GM23338 (cell line): ENCODE measurements around the gene PIBF1. TPM values are rescaled to one million over a fixed set of nuclear protein-coding genes. Genes with fewer than 3 reads are reported as not detected.

Experiments used
- ATAC-seq: fragments of 200-7000 bp; cut with Tn5 transposase; 3 replicates; pipeline ENCODE4 v1.9.1; 2020
- DNase-seq: peaks from one replicate; pipeline ENCODE4 v3.0.0-alpha.2; 2015; ENCODE audit warnings: low spot score
- H2AFZ ChIP-seq: fragments of 200-600 bp; sonication (generic); 2 replicates; pipeline ENCODE4 v1.8.0; 2016; ENCODE audit warnings: antibody characterized with exemption, mild to moderate bottlenecking, moderate library complexity
- H3F3A ChIP-seq: fragments of 200-600 bp; sonication (generic); replicated peaks from 2 replicates; pipeline ENCODE4 v1.8.0; 2017; ENCODE audit warnings: antibody characterized with exemption, mixed run types, low read depth
- H3K27ac ChIP-seq: fragments of 200-600 bp; sonication (generic); 2 replicates; pipeline ENCODE4 v1.6.1; 2016; ENCODE audit warnings: low read depth
- H3K27me3 ChIP-seq: fragments of 200-600 bp; sonication (generic); 2 replicates; pipeline ENCODE4 v1.8.0; 2016; ENCODE audit warnings: mild to moderate bottlenecking, mixed run types, moderate library complexity; ENCODE audit not compliant: insufficient read depth
- H3K36me3 ChIP-seq: fragments of 200-600 bp; sonication (generic); 2 replicates; pipeline ENCODE4 v1.8.0; 2016; ENCODE audit warnings: mild to moderate bottlenecking; ENCODE audit not compliant: insufficient read depth
- H3K4me1 ChIP-seq: fragments of 200-600 bp; sonication (generic); 2 replicates; pipeline ENCODE4 v1.8.0; 2016; ENCODE audit warnings: mild to moderate bottlenecking, moderate library complexity; ENCODE audit not compliant: insufficient read depth
- H3K4me2 ChIP-seq: fragments of 200-600 bp; sonication (generic); 2 replicates; pipeline ENCODE4 v1.7.1; 2017; ENCODE audit warnings: mixed run types
- H3K4me3 ChIP-seq: fragments of 200-600 bp; sonication (generic); 2 replicates; pipeline ENCODE4 v1.6.1; 2016; ENCODE audit warnings: mixed run types
- H3K79me2 ChIP-seq: fragments of 200-600 bp; sonication (generic); replicated peaks from 2 replicates; pipeline ENCODE4 v1.8.0; 2017; ENCODE audit warnings: mild to moderate bottlenecking; ENCODE audit not compliant: insufficient read depth
- H3K9me2 ChIP-seq: fragments of 200-600 bp; sonication (generic); 2 replicates; pipeline ENCODE4 v1.8.0; 2017; ENCODE audit not compliant: insufficient read depth
- H4K20me1 ChIP-seq: fragments of 200-600 bp; sonication (generic); replicated peaks from 2 replicates; pipeline ENCODE4 v1.8.0; 2017; ENCODE audit warnings: mild to moderate bottlenecking; ENCODE audit not compliant: insufficient read depth
- H3K27ac Mint-ChIP-seq: 2 replicates; pipeline ENCODE4 v1.8.0; 2020; ENCODE audit warnings: inconsistent platforms, mild to moderate bottlenecking, moderate library complexity, mixed read lengths
- H3K27me3 Mint-ChIP-seq: 3 replicates; pipeline ENCODE4 v1.8.0; 2022; ENCODE audit warnings: low read depth, mild to moderate bottlenecking, moderate library complexity, mixed read lengths, inconsistent platforms; ENCODE audit not compliant: insufficient read depth, poor library complexity
- H3K36me3 Mint-ChIP-seq: 3 replicates; pipeline ENCODE4 v1.8.0; 2021; ENCODE audit warnings: low read depth, mild to moderate bottlenecking, inconsistent platforms, moderate library complexity, mixed read lengths
- H3K4me1 Mint-ChIP-seq: 3 replicates; pipeline ENCODE4 v1.8.0; 2020; ENCODE audit warnings: mild to moderate bottlenecking, inconsistent platforms, mixed read lengths
- H3K4me3 Mint-ChIP-seq: 3 replicates; pipeline ENCODE4 v1.8.0; 2021; ENCODE audit warnings: moderate library complexity, mild to moderate bottlenecking, inconsistent platforms, mixed read lengths
- H3K9me3 Mint-ChIP-seq: 3 replicates; pipeline ENCODE4 v1.8.0; 2020; ENCODE audit warnings: moderate library complexity, mild to moderate bottlenecking, inconsistent platforms, mixed read lengths
- CREB1 ChIP-seq: fragments of 250-450 bp; sonication (Bioruptor Pico); IDR thresholded peaks from 2 replicates; pipeline ENCODE4 v1.5.0; 2020; ENCODE audit warnings: low read depth, mild to moderate bottlenecking, moderate library complexity
- EZH2 ChIP-seq: fragments of 200-600 bp; sonication (generic); IDR thresholded peaks from one replicate; pipeline ENCODE4 v1.8.0; 2017; ENCODE audit warnings: antibody characterized with exemption, mild to moderate bottlenecking, low read depth; ENCODE audit not compliant: unreplicated experiment
- EZH2phosphoT487 ChIP-seq: fragments of 200-600 bp; sonication (generic); IDR thresholded peaks from one replicate; pipeline ENCODE4 v1.8.1; 2018; ENCODE audit warnings: antibody characterized with exemption; ENCODE audit not compliant: unreplicated experiment
- JUNB ChIP-seq: IDR thresholded peaks from one replicate; pipeline ENCODE4 v1.6.1; 2016; ENCODE audit warnings: antibody characterized with exemption; ENCODE audit not compliant: unreplicated experiment
- NANOG ChIP-seq: IDR thresholded peaks from 2 replicates; pipeline ENCODE4 v1.6.1; 2016; ENCODE audit warnings: antibody characterized with exemption, borderline replicate concordance
- POLR2AphosphoS5 ChIP-seq: IDR thresholded peaks from 2 replicates; pipeline ENCODE4 v1.6.1; 2016; ENCODE audit warnings: antibody characterized with exemption, low read depth
- REST ChIP-seq: IDR thresholded peaks from one replicate; pipeline ENCODE4 v1.6.1; 2018; ENCODE audit warnings: antibody characterized with exemption; ENCODE audit not compliant: unreplicated experiment
- ZNF114 ChIP-seq: fragments of 250-450 bp; sonication (Bioruptor Pico); IDR thresholded peaks from 2 replicates; pipeline ENCODE4 v1.5.0; 2020; ENCODE audit warnings: mild to moderate bottlenecking, moderate library complexity
- polyA plus RNA-seq: library from polyadenylated mRNA; unstranded; fragments of >200 nt; fragmentation: Nextera tagmentation; extraction: Ambion mirVana; gene quantifications from 2 replicates; pipeline ENCODE4 v1.2.1, GENCODE V29; 2016
- total RNA-seq: library from RNA; depleted of rRNA; stranded (reverse); fragments of >200 nt; shearing (Covaris generic); gene quantifications from 2 replicates; pipeline ENCODE4 v1.2.3, GENCODE V29; 2014
- TF ChIP-seq, protein P1 (sequence below), 2 experiments: fragments of 200-600 bp in 1 of 2; sonication (generic) in 1 of 2; conservative IDR thresholded peaks; 2 replicates each; pipeline versions ENCODE4 v1.5.1 to v1.6.1; 2016 to 2017; ENCODE audit warnings: antibody characterized with exemption in 2 of 2, low read depth in 2 of 2, mild to moderate bottlenecking in 2 of 2, moderate library complexity in 1 of 2
- TF ChIP-seq, protein P2 (sequence below): IDR thresholded peaks from 2 replicates; pipeline ENCODE4 v1.6.1; 2016; ENCODE audit warnings: antibody characterized with exemption

PIBF1 gene
- total and polyA plus RNA-seq, 2 experiments from 2014 or later: 14.9 to 22.6 TPM

DNA sequence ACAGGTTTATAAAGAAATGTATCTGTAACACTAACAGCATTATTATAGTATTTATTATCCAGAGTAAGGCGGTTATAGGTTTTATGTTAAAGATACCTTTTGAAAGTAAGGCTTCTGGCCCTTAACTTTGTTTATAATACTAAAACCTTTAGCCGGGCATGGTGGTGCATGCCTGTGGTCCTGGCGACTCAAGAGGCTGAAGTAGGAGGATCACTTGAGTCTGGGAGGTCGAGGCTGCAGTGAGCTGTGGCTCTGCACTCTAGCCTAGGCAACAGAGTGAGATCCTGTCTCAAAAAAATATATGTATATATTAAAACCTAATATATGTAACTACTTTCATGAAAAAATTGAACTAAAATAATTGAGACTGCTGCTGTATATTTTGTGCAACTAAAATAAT is 178.2 kb downstream of the PIBF1 start (continued):
- TF ChIP-seq JUNB (no peak), REST (no peak), POLR2AphosphoS5 (no peak), NANOG (no peak), EZH2phosphoT487 (no peak)

GRCh38 chr13:72960541-72960940 is 178.6 kb downstream of the PIBF1 start:
- no peaks in the 10 kb centered on the region for H4K20me1 ChIP-seq
- H3K27me3 ChIP-seq: no peaks in the 10 kb centered on the region
- no peaks in the 10 kb centered on the region for H3K79me2 ChIP-seq
- Mint-ChIP-seq H3K9me3 (peaks cover 3% of the 10 kb centered on the region; the same call in 1 of the 3 replicates), H3K27ac (peak overlapping the region; percentile 74; the same call in 1 of the 2 replicates), H3K27me3 (peaks cover 5% of the 10 kb centered on the region), H3K4me1 (peaks cover 13% of the 10 kb centered on the region; the same call in 2 of the 3 replicates), H3K36me3 (peaks cover 15% of the 10 kb centered on the region; the same call in 2 of the 3 replicates), H3K4me3 (peak overlapping the region; percentile 31; the same call in 2 of the 3 replicates)
- no peaks in the 10 kb centered on the region for H3K9me2 ChIP-seq
- H3K27ac ChIP-seq: no peak overlapping the region
- no peaks in the 10 kb centered on the region for H3K36me3 ChIP-seq
- peak overlapping the region; percentile 31; the same call in 1 of the 2 replicates for H3K4me2 ChIP-seq
- no peak overlapping the region for H3K4me3 ChIP-seq
- no peak for TF ChIP-seq ZNF114 (CRISPR knock-in tag)
- TF ChIP-seq, protein P1, sequence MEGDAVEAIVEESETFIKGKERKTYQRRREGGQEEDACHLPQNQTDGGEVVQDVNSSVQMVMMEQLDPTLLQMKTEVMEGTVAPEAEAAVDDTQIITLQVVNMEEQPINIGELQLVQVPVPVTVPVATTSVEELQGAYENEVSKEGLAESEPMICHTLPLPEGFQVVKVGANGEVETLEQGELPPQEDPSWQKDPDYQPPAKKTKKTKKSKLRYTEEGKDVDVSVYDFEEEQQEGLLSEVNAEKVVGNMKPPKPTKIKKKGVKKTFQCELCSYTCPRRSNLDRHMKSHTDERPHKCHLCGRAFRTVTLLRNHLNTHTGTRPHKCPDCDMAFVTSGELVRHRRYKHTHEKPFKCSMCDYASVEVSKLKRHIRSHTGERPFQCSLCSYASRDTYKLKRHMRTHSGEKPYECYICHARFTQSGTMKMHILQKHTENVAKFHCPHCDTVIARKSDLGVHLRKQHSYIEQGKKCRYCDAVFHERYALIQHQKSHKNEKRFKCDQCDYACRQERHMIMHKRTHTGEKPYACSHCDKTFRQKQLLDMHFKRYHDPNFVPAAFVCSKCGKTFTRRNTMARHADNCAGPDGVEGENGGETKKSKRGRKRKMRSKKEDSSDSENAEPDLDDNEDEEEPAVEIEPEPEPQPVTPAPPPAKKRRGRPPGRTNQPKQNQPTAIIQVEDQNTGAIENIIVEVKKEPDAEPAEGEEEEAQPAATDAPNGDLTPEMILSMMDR (conservative IDR thresholded peaks at IDR 0.05; ENCODE audit: low read depth in 2 of 2): no peak
- no peak for TF ChIP-seq EZH2
- TF ChIP-seq NANOG: peak; percentile 31; the same call in 1 of the 2 replicates
- ATAC-seq (peak; percentile 41; the same call in 2 of the 3 replicates), DNase-seq (peak; percentile 55)
- H3F3A ChIP-seq: no peaks in the 10 kb centered on the region
- H3K4me1 ChIP-seq: peaks cover 23% of the 10 kb centered on the region
- H2AFZ ChIP-seq: no peak overlapping the region

GRCh38 chr13:72963762-72964161 is 181.8 kb downstream of the PIBF1 start:
- no peaks in the 10 kb centered on the region for H3K79me2 ChIP-seq
- no peaks in the 10 kb centered on the region for H3K9me3 Mint-ChIP-seq
- H4K20me1 ChIP-seq: no peaks in the 10 kb centered on the region
- no peaks in the 10 kb centered on the region for H3K27me3 ChIP-seq
- H3K9me2 ChIP-seq: no peaks in the 10 kb centered on the region
- H3K27ac ChIP-seq: no peak overlapping the region
- peaks cover 5% of the 10 kb centered on the region for H3K27me3 Mint-ChIP-seq
- H3K36me3 Mint-ChIP-seq: no peaks in the 10 kb centered on the region
- H3K4me3 Mint-ChIP-seq: no peak overlapping the region
- H3F3A ChIP-seq: no peaks in the 10 kb centered on the region
- H3K4me1 ChIP-seq: peaks cover 23% of the 10 kb centered on the region
- no peak overlapping the region for H2AFZ ChIP-seq
- DNase-seq (no peak), ATAC-seq (no peak)
- no peak overlapping the region for H3K4me2 ChIP-seq
- no peaks in the 10 kb centered on the region for H3K36me3 ChIP-seq
- H3K27ac Mint-ChIP-seq: no peak overlapping the region
- peaks cover 16% of the 10 kb centered on the region; the same call in 2 of the 3 replicates for H3K4me1 Mint-ChIP-seq
- H3K4me3 ChIP-seq: no peak overlapping the region
- TF ChIP-seq CREB1 (no peak), EZH2 (no peak), JUNB (no peak), NANOG (no peak), POLR2AphosphoS5 (no peak)
- TF ChIP-seq, protein P1 (conservative IDR thresholded peaks at IDR 0.05; ENCODE audit: low read depth in 2 of 2): no peak
- TF ChIP-seq, protein P2, sequence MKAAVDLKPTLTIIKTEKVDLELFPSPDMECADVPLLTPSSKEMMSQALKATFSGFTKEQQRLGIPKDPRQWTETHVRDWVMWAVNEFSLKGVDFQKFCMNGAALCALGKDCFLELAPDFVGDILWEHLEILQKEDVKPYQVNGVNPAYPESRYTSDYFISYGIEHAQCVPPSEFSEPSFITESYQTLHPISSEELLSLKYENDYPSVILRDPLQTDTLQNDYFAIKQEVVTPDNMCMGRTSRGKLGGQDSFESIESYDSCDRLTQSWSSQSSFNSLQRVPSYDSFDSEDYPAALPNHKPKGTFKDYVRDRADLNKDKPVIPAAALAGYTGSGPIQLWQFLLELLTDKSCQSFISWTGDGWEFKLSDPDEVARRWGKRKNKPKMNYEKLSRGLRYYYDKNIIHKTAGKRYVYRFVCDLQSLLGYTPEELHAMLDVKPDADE: no peak
